GM12878 (cell line): ENCODE measurements around the gene TOR1A. TPM values are rescaled to one million over a fixed set of nuclear protein-coding genes. Genes with fewer than 3 reads are reported as not detected.

Source experiments
- ATAC-seq: fragments of 200-7000 bp; cut with Tn5 transposase; 3 replicates; pipeline ENCODE4 v1.9.1; 2020; ENCODE audit warnings: mild to moderate bottlenecking, moderate library complexity
- BruUV-seq: library from RNA; stranded (reverse); fragments of 400-500 nt; replicated peaks from 2 replicates; lab custom pipeline; 2021; lab: Mats Ljungman, UMichigan
- CTCF ChIA-PET: fragments of 300-600 bp; sonication (Branson Sonifier 250); formaldehyde crosslinking; extraction: SDS; loops from one replicate; lab custom pipeline; 2021; ENCODE audit warnings: inconsistent platforms; lab: Yijun Ruan, JAX
- POLR2A ChIA-PET: fragments of 350-600 bp; formaldehyde crosslinking; extraction: SDS; loops from one replicate; lab custom pipeline; 2021; ENCODE audit warnings: inconsistent platforms; lab: Charles Lee
- RAD21 ChIA-PET: fragments of 300-600 bp; sonication (Branson Sonifier 250); formaldehyde crosslinking; loops from one replicate; lab custom pipeline; 2023; ENCODE audit warnings: antibody characterized with exemption; ENCODE audit not compliant: unreplicated experiment; lab: Charles Lee
- SMC1A ChIA-PET: fragments of 300-600 bp; sonication (Branson Sonifier 250); formaldehyde crosslinking; loops from one replicate; lab custom pipeline; 2023; ENCODE audit not compliant: unreplicated experiment, uncharacterized antibody; lab: Charles Lee
- DNase-seq: peaks from one replicate; pipeline ENCODE4 v3.0.0-alpha.2; 2011; ENCODE audit warnings: low read depth, low spot score
- FAIRE-seq: peaks from 3 replicates; lab custom pipeline; 2011; peaks lifted over from hg19 to GRCh38; lab: Jason Lieb, UNC
- H2AFZ ChIP-seq: 2 replicates; pipeline ENCODE4 v1.6.0; 2011; ENCODE audit warnings: low read depth, low read length, control low read depth; ENCODE audit not compliant: control insufficient read depth
- H3K27ac ChIP-seq: 2 replicates; pipeline ENCODE4 v1.5.1; 2011; ENCODE audit warnings: control low read depth; ENCODE audit not compliant: control insufficient read depth, insufficient read depth
- H3K27me3 ChIP-seq, 2 experiments: replicated peaks in 1 of 2; 2 replicates each; pipeline versions ENCODE4 v1.6.0 to v1.6.1; 2011; ENCODE audit warnings: low read length in 1 of 2; ENCODE audit not compliant: control insufficient read depth in 2 of 2, insufficient read depth in 2 of 2
- H3K36me3 ChIP-seq, 2 experiments: 2 replicates each; pipeline ENCODE4 v1.5.1; 2011; ENCODE audit warnings: low read length in 1 of 2; ENCODE audit not compliant: control insufficient read depth in 2 of 2, insufficient read depth in 2 of 2
- H3K4me1 ChIP-seq: 2 replicates; pipeline ENCODE4 v1.6.1; 2011; ENCODE audit warnings: mild to moderate bottlenecking, low read length, moderate library complexity, mixed read lengths; ENCODE audit not compliant: control insufficient read depth, insufficient read depth
- H3K4me2 ChIP-seq: 2 replicates; pipeline ENCODE4 v1.6.0; 2011; ENCODE audit warnings: control low read depth; ENCODE audit not compliant: control insufficient read depth, insufficient read depth
- H3K4me3 ChIP-seq: fragments of 200-600 bp; sonication (generic); 2 replicates; pipeline ENCODE4 v1.5.1; 2016
- H3K79me2 ChIP-seq: 2 replicates; pipeline ENCODE4 v1.6.0; 2011; ENCODE audit warnings: low read length; ENCODE audit not compliant: control insufficient read depth, insufficient read depth
- H3K9ac ChIP-seq: 2 replicates; pipeline ENCODE4 v1.8.0; 2011; ENCODE audit warnings: low read length, control low read depth, mixed read lengths; ENCODE audit not compliant: control insufficient read depth, insufficient read depth
- H3K9me3 ChIP-seq: replicated peaks from 3 replicates; pipeline ENCODE4 v1.5.1; 2011; ENCODE audit warnings: mild to moderate bottlenecking, low read length; ENCODE audit not compliant: control insufficient read depth, insufficient read depth
- H4K20me1 ChIP-seq: 2 replicates; pipeline ENCODE4 v1.6.0; 2011; ENCODE audit not compliant: control insufficient read depth, insufficient read depth
- EZH2 ChIP-seq: IDR thresholded peaks from 2 replicates; pipeline ENCODE4 v1.6.1; 2012; ENCODE audit warnings: low read depth, mild to moderate bottlenecking, control low read depth, inconsistent platforms, low read length, borderline replicate concordance; ENCODE audit not compliant: control insufficient read depth
- PBX3 ChIP-seq: IDR thresholded peaks from 2 replicates; pipeline ENCODE4 v1.6.1; 2011; ENCODE audit warnings: mild to moderate bottlenecking, low read depth, low read length, moderate library complexity; ENCODE audit not compliant: insufficient replicate concordance
- WGBS: methylation state at CpG from one replicate; pipeline ENCODE4 v1.1.6; 2016; ENCODE audit warnings: low lambda C conversion rate; ENCODE audit not compliant: insufficient replicate concordance, insufficient coverage; ENCODE audit errors: missing lambda C conversion rate; 5-methylcytosine and 5-hydroxymethylcytosine counted together
- in situ Hi-C: fragments of 300-500 bp; cut with MboI; formaldehyde crosslinking; loops from 9 replicates; pipeline ENCODE4 v1.14.3; 2018; ENCODE audit warnings: mixed read lengths
- intact Hi-C: fragments of 100-400 bp; cut with micrococcal nuclease; formaldehyde crosslinking; loops from one replicate; pipeline ENCODE4 v1.14.2; 2022; ENCODE audit not compliant: unreplicated experiment
- polyA plus RNA-seq, 11 experiments: library from polyadenylated mRNA; depleted of rRNA in 4 of 11; unstranded in 6 of 11; stranded (reverse) in 5 of 11; fragments of >200 nt; fragmentation: Nextera tagmentation in 4 of 11; fragmentation: Illumina TruSeq in 1 of 11; extraction: Ambion mirVana in 4 of 11; extraction: Trizol in 1 of 11; gene quantifications; 1 replicate in 1 of 11; 2 replicates in 10 of 11; pipeline versions ENCODE4 v1.2.1 to v1.2.3, GENCODE V29; 2011 to 2016; ENCODE audit warnings: inconsistent platforms in 2 of 11, missing spikeins in 2 of 11, low read depth in 1 of 11
- total RNA-seq, 4 experiments: library from RNA; depleted of rRNA in 3 of 4; stranded (reverse); fragments of >200 nt in 3 of 4; fragmentation: Illumina TruSeq in 1 of 4; extraction: Trizol in 1 of 4; gene quantifications; 2 replicates each; pipeline versions ENCODE4 v1.2.1 to v1.2.3, GENCODE V29; 2013 to 2021
- TF ChIP-seq, protein P1 (sequence below): IDR thresholded peaks from 2 replicates; pipeline ENCODE4 v1.6.1; 2012; ENCODE audit warnings: low read depth, low read length, improper control_type of control experiment
- TF ChIP-seq, protein P2 (sequence below): IDR thresholded peaks from 2 replicates; pipeline ENCODE4 v1.6.1; 2012; ENCODE audit warnings: low read depth, low read length, improper control_type of control experiment

The TOR1A gene
- total and polyA plus RNA-seq, 10 of the 15 experiments (the other 5 are each of a cell fraction or from before 2014, with no cell fraction given), result 3.2 to 60.8 (median 38.6) TPM

- Histone ChIP-seq H3K9me3 (no peaks in the 10 kb centered on the region), H3K36me3 (no peaks in the 10 kb centered on the region), H3K4me3 (no peak overlapping the region), H3K4me2 (no peak overlapping the region), H3K27ac (no peak overlapping the region), H3K4me1 (no peaks in the 10 kb centered on the region), H3K79me2 (no peaks in the 10 kb centered on the region), H2AFZ (no peak overlapping the region), H4K20me1 (no peaks in the 10 kb centered on the region), H3K9ac (no peak overlapping the region), H3K27me3 (no peaks in the 10 kb centered on the region; a peak in 1 of 4 replicates)
- CTCF ChIA-PET, result no interaction called here
- ATAC-seq (no peak), DNase-seq (no peak), FAIRE-seq (no peak)
- POLR2A ChIA-PET, result no interaction called here
- in situ Hi-C loops, result no loop called here
- RAD21 ChIA-PET, result no interaction called here
- BruUV-seq, result no TSS peak
- intact Hi-C loops, result no loop called here
- SMC1A ChIA-PET, result no interaction called here
- 2% methylated on average over 3 of the region's 3 CpGs for WGBS
- TF ChIP-seq, protein P1, sequence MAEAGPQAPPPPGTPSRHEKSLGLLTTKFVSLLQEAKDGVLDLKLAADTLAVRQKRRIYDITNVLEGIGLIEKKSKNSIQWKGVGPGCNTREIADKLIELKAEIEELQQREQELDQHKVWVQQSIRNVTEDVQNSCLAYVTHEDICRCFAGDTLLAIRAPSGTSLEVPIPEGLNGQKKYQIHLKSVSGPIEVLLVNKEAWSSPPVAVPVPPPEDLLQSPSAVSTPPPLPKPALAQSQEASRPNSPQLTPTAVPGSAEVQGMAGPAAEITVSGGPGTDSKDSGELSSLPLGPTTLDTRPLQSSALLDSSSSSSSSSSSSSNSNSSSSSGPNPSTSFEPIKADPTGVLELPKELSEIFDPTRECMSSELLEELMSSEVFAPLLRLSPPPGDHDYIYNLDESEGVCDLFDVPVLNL, result no peak
- TF ChIP-seq PBX3, result no peak
- TF ChIP-seq EZH2, result no peak
- TF ChIP-seq, protein P2, sequence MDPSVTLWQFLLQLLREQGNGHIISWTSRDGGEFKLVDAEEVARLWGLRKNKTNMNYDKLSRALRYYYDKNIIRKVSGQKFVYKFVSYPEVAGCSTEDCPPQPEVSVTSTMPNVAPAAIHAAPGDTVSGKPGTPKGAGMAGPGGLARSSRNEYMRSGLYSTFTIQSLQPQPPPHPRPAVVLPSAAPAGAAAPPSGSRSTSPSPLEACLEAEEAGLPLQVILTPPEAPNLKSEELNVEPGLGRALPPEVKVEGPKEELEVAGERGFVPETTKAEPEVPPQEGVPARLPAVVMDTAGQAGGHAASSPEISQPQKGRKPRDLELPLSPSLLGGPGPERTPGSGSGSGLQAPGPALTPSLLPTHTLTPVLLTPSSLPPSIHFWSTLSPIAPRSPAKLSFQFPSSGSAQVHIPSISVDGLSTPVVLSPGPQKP, result no peak
Measured at GRCh38 chr9:129778469-129778868, 45.5 kb downstream of the TOR1A start.
